GM10248 (cell line): Measurements from ENCODE around the gene KRTAP10-6.

Source experiments
- CTCF ChIA-PET: fragments of 300-600 bp; sonication (Branson Sonifier 250); formaldehyde crosslinking; extraction: SDS; loops from one replicate; lab custom pipeline; 2021; ENCODE audit warnings: antibody characterized with exemption; lab: Yijun Ruan, JAX
- POLR2A ChIA-PET: fragments of 350-650 bp; sonication (Branson Sonifier 250); formaldehyde crosslinking; extraction: SDS; loops from one replicate; lab custom pipeline; 2020; ENCODE audit warnings: antibody characterized with exemption; lab: Yijun Ruan, JAX
- DNase-seq: peaks from one replicate; pipeline ENCODE4 v3.0.0; 2012; ENCODE audit errors: extremely low spot score
- TF ChIP-seq, protein P1 (sequence below): IDR thresholded peaks from 2 replicates; pipeline ENCODE4 v1.5.1; 2012; ENCODE audit warnings: mild to moderate bottlenecking, low read depth; ENCODE audit errors: extremely low read depth, missing control alignments, control extremely low read depth

The KRTAP10-6 gene

DNA sequence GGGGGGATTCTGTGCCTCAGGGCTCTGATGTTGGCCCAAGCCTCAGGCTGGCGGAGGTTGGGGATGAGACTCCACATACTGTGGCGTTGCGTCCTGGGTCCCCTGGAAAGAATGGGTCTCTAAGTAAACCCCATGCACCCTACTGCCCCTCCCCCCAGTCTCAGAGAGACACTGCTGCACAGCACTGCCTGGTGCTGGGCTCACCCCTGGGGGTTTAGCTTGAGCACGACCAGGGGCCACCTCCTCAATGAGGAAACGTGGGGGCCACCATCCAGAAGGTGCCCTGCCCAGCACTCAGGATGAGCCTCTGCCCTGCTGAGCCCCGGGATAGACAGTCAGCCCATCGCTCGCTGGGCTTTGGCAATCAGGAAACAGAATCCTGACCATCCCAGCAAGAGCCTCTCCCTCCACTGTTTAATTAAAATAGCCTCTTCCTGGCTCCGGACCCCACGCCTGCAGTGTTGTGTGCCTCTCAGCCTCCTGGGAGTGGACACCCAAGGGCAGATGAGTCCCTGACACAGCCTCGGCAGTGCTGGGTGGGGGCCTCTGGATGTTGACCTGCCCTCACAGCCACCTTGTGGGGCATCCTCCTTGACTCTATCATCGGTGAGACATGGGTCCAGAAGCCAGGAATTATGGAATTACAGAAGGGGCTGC, 22.3 kb downstream of the KRTAP10-6 start:
- CTCF ChIA-PET: no interaction called here
- TF ChIP-seq, protein P1, sequence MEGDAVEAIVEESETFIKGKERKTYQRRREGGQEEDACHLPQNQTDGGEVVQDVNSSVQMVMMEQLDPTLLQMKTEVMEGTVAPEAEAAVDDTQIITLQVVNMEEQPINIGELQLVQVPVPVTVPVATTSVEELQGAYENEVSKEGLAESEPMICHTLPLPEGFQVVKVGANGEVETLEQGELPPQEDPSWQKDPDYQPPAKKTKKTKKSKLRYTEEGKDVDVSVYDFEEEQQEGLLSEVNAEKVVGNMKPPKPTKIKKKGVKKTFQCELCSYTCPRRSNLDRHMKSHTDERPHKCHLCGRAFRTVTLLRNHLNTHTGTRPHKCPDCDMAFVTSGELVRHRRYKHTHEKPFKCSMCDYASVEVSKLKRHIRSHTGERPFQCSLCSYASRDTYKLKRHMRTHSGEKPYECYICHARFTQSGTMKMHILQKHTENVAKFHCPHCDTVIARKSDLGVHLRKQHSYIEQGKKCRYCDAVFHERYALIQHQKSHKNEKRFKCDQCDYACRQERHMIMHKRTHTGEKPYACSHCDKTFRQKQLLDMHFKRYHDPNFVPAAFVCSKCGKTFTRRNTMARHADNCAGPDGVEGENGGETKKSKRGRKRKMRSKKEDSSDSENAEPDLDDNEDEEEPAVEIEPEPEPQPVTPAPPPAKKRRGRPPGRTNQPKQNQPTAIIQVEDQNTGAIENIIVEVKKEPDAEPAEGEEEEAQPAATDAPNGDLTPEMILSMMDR: no peak
- POLR2A ChIA-PET: no interaction called here
- DNase-seq: peak; percentile 10

DNA sequence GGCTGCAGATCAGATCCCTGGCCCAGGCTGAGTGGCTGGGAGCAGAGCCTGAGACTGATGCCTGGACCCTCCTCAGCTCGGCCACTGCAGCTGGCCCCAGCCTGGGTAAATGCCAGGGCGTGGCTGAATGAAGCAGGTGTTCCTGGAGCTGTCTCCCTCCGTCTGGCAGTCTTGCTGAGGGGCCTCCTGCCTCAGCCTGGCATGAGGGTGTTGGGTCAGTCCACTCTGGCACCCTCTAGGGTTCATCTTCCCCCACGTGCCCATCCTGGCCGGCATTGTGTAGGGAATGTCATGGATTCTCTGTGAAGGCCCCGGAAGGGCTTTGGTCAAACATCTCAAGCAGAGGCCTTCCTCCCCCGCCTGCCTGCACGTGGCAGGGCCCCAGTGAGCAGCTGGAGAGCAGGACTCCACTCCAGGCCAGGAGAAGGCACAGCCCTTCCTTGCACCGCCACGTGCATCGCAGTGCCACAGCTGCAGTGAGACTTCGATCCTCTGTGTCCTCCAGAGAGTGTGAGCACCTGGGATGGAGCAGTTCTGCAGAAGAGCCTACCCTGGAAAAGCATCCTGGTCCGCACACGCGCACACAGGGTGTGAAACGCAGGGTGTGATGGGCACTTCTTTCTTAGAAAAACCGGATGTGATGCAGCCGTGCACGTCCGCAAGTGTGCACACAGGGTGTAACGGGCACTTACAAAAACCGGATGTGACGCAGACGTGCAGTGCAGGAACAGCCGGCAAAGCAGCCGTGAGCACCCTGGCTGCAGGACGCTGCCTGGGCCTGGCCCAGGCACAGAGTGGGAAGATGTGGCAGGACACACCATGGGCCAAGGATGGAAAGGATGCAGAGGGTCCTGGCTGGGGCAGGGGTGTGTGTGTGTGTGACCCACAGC, 23.4 kb downstream of the KRTAP10-6 start:
- peak; percentile 8 for DNase-seq
- ChIA-PET CTCF (interaction anchor here (0.9 kb wide), 1 partner anchor 24 kb away, joined by 3 read pairs; no protein-coding TSS in a partner anchor), POLR2A (no interaction called here)
- TF ChIP-seq, protein P1: no peak

DNA sequence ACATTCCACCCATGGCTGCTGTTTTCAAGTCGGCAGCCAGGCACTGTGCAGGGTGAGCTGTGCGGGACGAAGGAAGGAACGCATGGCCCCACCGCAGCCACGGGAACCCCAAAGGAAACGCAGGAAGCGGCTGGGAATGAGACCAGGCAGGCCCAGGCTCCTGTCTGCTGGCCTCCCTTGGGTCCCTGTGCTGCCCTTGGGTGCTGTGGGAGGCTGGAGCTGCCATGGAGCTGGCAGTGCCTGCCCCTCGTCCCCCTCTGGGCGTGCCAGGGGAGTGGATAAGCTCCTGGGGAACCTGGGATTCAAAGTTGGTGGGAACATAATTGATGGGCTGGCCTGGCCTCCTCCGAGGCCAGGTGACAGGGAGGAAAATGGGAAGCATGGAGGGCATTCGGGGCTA, 24.0 kb downstream of the KRTAP10-6 start:
- TF ChIP-seq, protein P1: no peak
- ChIA-PET CTCF (interaction anchor here (0.9 kb wide), 1 partner anchor 23 kb away, joined by 3 read pairs; no protein-coding TSS in a partner anchor), POLR2A (no interaction called here)
- DNase-seq: peak; percentile 9

DNA sequence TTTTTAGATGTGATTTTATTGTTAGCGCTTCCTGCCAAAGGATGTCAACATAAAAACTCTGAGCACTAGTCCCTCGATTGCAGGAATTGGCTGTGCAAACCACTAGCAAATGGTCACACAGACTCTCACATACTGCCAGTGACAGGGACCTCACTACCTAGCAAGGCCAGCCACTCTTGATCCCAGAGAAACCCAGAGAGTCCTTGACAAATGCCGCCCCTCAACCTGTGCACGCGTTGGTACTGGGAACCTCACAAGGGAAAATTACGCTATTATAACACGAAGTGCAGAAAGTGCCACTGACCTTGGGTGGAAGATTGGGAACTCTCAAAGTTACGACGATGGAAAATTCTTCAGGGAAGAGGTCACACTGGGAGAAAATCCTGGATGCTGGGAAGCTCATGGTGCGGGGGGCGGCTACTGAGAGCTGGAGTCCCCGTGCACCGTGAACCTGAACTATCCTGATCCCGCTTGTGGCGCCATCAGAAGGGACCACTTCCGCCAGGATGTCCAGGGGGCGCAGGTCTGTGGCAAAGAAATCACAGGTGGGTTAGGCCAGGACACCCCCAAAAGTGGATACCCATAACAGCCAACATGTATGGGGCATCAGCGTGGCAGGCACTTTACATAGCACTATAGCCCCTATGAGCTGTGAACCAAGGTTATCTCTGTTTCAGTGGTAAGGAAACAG, 24.7 kb downstream of the KRTAP10-6 start:
- POLR2A ChIA-PET: no interaction called here
- DNase-seq: peak; percentile 5
- TF ChIP-seq, protein P1: no peak
- CTCF ChIA-PET: interaction anchor here (0.9 kb wide), 1 partner anchor 23 kb away, joined by 3 read pairs; no protein-coding TSS in a partner anchor

DNA sequence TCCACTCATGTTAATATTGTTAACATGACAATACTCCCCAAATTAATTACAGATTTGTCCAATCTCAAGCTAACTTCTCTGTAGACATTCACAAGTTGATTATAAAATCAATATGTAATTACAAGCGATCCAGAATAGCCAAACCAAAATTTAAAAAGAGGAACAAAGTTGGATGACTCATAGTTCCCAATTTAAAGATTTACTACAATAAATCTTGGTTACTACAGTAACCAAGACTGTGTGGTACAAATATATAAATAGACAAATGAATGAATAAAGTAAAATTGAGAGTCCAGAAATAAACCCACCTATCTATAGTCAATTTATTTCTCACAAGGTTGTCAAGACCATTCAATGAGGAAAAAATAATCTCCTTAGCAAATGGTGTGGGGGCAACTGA, 25.9 kb downstream of the KRTAP10-6 start:
- TF ChIP-seq, protein P1: no peak
- peak; percentile 7 for DNase-seq
- POLR2A ChIA-PET: no interaction called here
- CTCF ChIA-PET: no interaction called here
